GM12878 (cell line): ENCODE data around the gene COL27A1. TPM values are rescaled to one million over a fixed set of nuclear protein-coding genes. Genes with fewer than 3 reads are reported as not detected.

Experiments used
- ATAC-seq: fragments of 200-7000 bp; cut with Tn5 transposase; 3 replicates; pipeline ENCODE4 v1.9.1; 2020; ENCODE audit warnings: mild to moderate bottlenecking, moderate library complexity
- BruUV-seq: library from RNA; stranded (reverse); fragments of 400-500 nt; replicated peaks from 2 replicates; lab custom pipeline; 2021; lab: Mats Ljungman, UMichigan
- CTCF ChIA-PET: fragments of 300-600 bp; sonication (Branson Sonifier 250); formaldehyde crosslinking; extraction: SDS; loops from one replicate; lab custom pipeline; 2021; ENCODE audit warnings: inconsistent platforms; lab: Yijun Ruan, JAX
- POLR2A ChIA-PET: fragments of 350-600 bp; formaldehyde crosslinking; extraction: SDS; loops from one replicate; lab custom pipeline; 2021; ENCODE audit warnings: inconsistent platforms; lab: Charles Lee
- RAD21 ChIA-PET: fragments of 300-600 bp; sonication (Branson Sonifier 250); formaldehyde crosslinking; loops from one replicate; lab custom pipeline; 2023; ENCODE audit warnings: antibody characterized with exemption; ENCODE audit not compliant: unreplicated experiment; lab: Charles Lee
- SMC1A ChIA-PET: fragments of 300-600 bp; sonication (Branson Sonifier 250); formaldehyde crosslinking; loops from one replicate; lab custom pipeline; 2023; ENCODE audit not compliant: unreplicated experiment, uncharacterized antibody; lab: Charles Lee
- DNase-seq: peaks from one replicate; pipeline ENCODE4 v3.0.0-alpha.2; 2011; ENCODE audit warnings: low read depth, low spot score
- FAIRE-seq: peaks from 3 replicates; lab custom pipeline; 2011; peaks lifted over from hg19 to GRCh38; lab: Jason Lieb, UNC
- H2AFZ ChIP-seq: 2 replicates; pipeline ENCODE4 v1.6.0; 2011; ENCODE audit warnings: low read depth, low read length, control low read depth; ENCODE audit not compliant: control insufficient read depth
- H3K27ac ChIP-seq: 2 replicates; pipeline ENCODE4 v1.5.1; 2011; ENCODE audit warnings: control low read depth; ENCODE audit not compliant: control insufficient read depth, insufficient read depth
- H3K27me3 ChIP-seq, 2 experiments: replicated peaks in 1 of 2; 2 replicates each; pipeline versions ENCODE4 v1.6.0 to v1.6.1; 2011; ENCODE audit warnings: low read length in 1 of 2; ENCODE audit not compliant: control insufficient read depth in 2 of 2, insufficient read depth in 2 of 2
- H3K36me3 ChIP-seq, 2 experiments: 2 replicates each; pipeline ENCODE4 v1.5.1; 2011; ENCODE audit warnings: low read length in 1 of 2; ENCODE audit not compliant: control insufficient read depth in 2 of 2, insufficient read depth in 2 of 2
- H3K4me1 ChIP-seq: 2 replicates; pipeline ENCODE4 v1.6.1; 2011; ENCODE audit warnings: mild to moderate bottlenecking, low read length, moderate library complexity, mixed read lengths; ENCODE audit not compliant: control insufficient read depth, insufficient read depth
- H3K4me2 ChIP-seq: 2 replicates; pipeline ENCODE4 v1.6.0; 2011; ENCODE audit warnings: control low read depth; ENCODE audit not compliant: control insufficient read depth, insufficient read depth
- H3K4me3 ChIP-seq: fragments of 200-600 bp; sonication (generic); 2 replicates; pipeline ENCODE4 v1.5.1; 2016
- H3K79me2 ChIP-seq: 2 replicates; pipeline ENCODE4 v1.6.0; 2011; ENCODE audit warnings: low read length; ENCODE audit not compliant: control insufficient read depth, insufficient read depth
- H3K9ac ChIP-seq: 2 replicates; pipeline ENCODE4 v1.8.0; 2011; ENCODE audit warnings: low read length, control low read depth, mixed read lengths; ENCODE audit not compliant: control insufficient read depth, insufficient read depth
- H3K9me3 ChIP-seq: replicated peaks from 3 replicates; pipeline ENCODE4 v1.5.1; 2011; ENCODE audit warnings: mild to moderate bottlenecking, low read length; ENCODE audit not compliant: control insufficient read depth, insufficient read depth
- H4K20me1 ChIP-seq: 2 replicates; pipeline ENCODE4 v1.6.0; 2011; ENCODE audit not compliant: control insufficient read depth, insufficient read depth
- CEBPB ChIP-seq, 2 experiments: fragments of 150-350 bp in 1 of 2; IDR thresholded peaks; 2 replicates each; pipeline ENCODE4 v1.6.1; 2012 to 2014; ENCODE audit warnings: low read depth in 2 of 2, low read length in 2 of 2, borderline replicate concordance in 1 of 2, inconsistent platforms in 1 of 2
- EED ChIP-seq: sonication (generic); IDR thresholded peaks from 2 replicates; pipeline ENCODE4 v1.6.1; 2016; ENCODE audit warnings: antibody characterized with exemption, low read depth
- FOXM1 ChIP-seq: IDR thresholded peaks from 2 replicates; pipeline ENCODE4 v1.6.1; 2012; ENCODE audit warnings: low read depth, mild to moderate bottlenecking, inconsistent platforms, low read length, moderate library complexity
- HDGF ChIP-seq: fragments of 450-650 bp; IDR thresholded peaks from 2 replicates; pipeline ENCODE4 v1.6.1; 2016; ENCODE audit warnings: antibody characterized with exemption
- MXI1 ChIP-seq: fragments of 150-350 bp; IDR thresholded peaks from 2 replicates; pipeline ENCODE4 v1.6.1; 2011; ENCODE audit warnings: low read depth, mild to moderate bottlenecking, inconsistent platforms, low read length, improper control_type of control experiment
- SREBF2 ChIP-seq: IDR thresholded peaks from 2 replicates; pipeline ENCODE4 v1.6.1; 2012; ENCODE audit warnings: mild to moderate bottlenecking, low read length
- STAT3 ChIP-seq: IDR thresholded peaks from 2 replicates; pipeline ENCODE4 v1.6.1; 2011; ENCODE audit warnings: low read depth, low read length, improper control_type of control experiment
- TBL1XR1 ChIP-seq: IDR thresholded peaks from 2 replicates; pipeline ENCODE4 v1.6.1; 2012; ENCODE audit warnings: low read depth, low read length, improper control_type of control experiment
- WGBS: methylation state at CpG from one replicate; pipeline ENCODE4 v1.1.6; 2016; ENCODE audit warnings: low lambda C conversion rate; ENCODE audit not compliant: insufficient replicate concordance, insufficient coverage; ENCODE audit errors: missing lambda C conversion rate; 5-methylcytosine and 5-hydroxymethylcytosine counted together
- in situ Hi-C: fragments of 300-500 bp; cut with MboI; formaldehyde crosslinking; loops from 9 replicates; pipeline ENCODE4 v1.14.3; 2018; ENCODE audit warnings: mixed read lengths
- intact Hi-C: fragments of 100-400 bp; cut with micrococcal nuclease; formaldehyde crosslinking; loops from one replicate; pipeline ENCODE4 v1.14.2; 2022; ENCODE audit not compliant: unreplicated experiment
- polyA plus RNA-seq, 11 experiments: library from polyadenylated mRNA; depleted of rRNA in 4 of 11; unstranded in 6 of 11; stranded (reverse) in 5 of 11; fragments of >200 nt; fragmentation: Nextera tagmentation in 4 of 11; fragmentation: Illumina TruSeq in 1 of 11; extraction: Ambion mirVana in 4 of 11; extraction: Trizol in 1 of 11; gene quantifications; 1 replicate in 1 of 11; 2 replicates in 10 of 11; pipeline versions ENCODE4 v1.2.1 to v1.2.3, GENCODE V29; 2011 to 2016; ENCODE audit warnings: inconsistent platforms in 2 of 11, missing spikeins in 2 of 11, low read depth in 1 of 11
- total RNA-seq, 4 experiments: library from RNA; depleted of rRNA in 3 of 4; stranded (reverse); fragments of >200 nt in 3 of 4; fragmentation: Illumina TruSeq in 1 of 4; extraction: Trizol in 1 of 4; gene quantifications; 2 replicates each; pipeline versions ENCODE4 v1.2.1 to v1.2.3, GENCODE V29; 2013 to 2021
- TF ChIP-seq, protein P1 (sequence below): fragments of 450-650 bp; IDR thresholded peaks from 2 replicates; pipeline ENCODE4 v1.6.1; 2016; ENCODE audit warnings: mild to moderate bottlenecking, moderate library complexity, borderline replicate concordance
- TF ChIP-seq, protein P2 (sequence below): IDR thresholded peaks from 2 replicates; pipeline ENCODE4 v1.6.1; 2011; ENCODE audit warnings: low read depth, mild to moderate bottlenecking, low read length, moderate library complexity, borderline replicate concordance; ENCODE audit errors: extremely low read depth
- TF ChIP-seq, protein P3 (sequence below): fragments of 450-650 bp; IDR thresholded peaks from 2 replicates; pipeline ENCODE4 v1.6.1; 2017; ENCODE audit warnings: borderline replicate concordance

The COL27A1 gene
- total and polyA plus RNA-seq, 10 of the 15 experiments (the other 5 are each of a cell fraction or from before 2014, with no cell fraction given), result 0.10 TPM; not detected in 9

DNA sequence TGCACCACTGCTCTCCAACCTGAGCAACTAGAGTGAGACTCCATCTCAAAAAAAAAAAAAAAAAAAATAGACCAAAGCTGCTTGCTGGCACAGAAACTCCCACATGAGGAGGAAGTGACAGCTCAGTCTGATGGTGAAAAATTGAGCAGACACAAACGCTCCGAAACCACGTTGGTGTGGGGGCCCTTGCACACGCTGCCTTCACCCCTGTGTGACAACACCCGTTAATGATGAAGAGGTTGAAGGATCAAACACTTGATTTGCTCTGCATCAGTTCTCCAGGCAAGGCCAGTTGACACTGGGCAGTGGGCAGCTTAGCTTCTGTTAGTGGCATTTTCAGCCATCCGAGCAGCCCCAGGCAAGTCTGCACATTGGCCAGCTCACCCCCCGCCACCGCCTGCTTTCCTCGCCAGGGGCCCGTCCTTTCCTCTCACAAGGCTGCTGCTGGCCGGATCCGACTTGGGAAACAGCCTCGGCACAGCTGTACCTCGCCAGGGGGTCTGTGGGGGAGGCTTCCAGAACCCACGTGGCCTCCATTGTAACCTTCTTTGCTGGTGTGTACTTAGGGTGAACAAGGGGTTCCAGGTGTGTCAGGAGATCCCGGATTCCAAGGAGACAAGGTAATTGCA, 79.8 kb downstream of the COL27A1 start:
- no peak overlapping the region for H3K27ac ChIP-seq
- RAD21 ChIA-PET, result no interaction called here
- in situ Hi-C loops, result no loop called here
- no peak overlapping the region for H2AFZ ChIP-seq
- peaks cover 3 to 13% of the 10 kb centered on the region in 2 experiments; a peak in 3 of 4 replicates for H3K27me3 ChIP-seq
- no peak overlapping the region for H3K4me3 ChIP-seq
- no peaks in the 10 kb centered on the region for H3K79me2 ChIP-seq
- no TSS peak for BruUV-seq
- no peak overlapping the region for H3K4me2 ChIP-seq
- H3K9me3 ChIP-seq, result no peaks in the 10 kb centered on the region
- H3K36me3 ChIP-seq, result no peaks in the 10 kb centered on the region
- ATAC-seq (no peak), DNase-seq (no peak)
- SMC1A ChIA-PET, result no interaction called here
- H4K20me1 ChIP-seq, result no peaks in the 10 kb centered on the region
- WGBS, result 22% methylated on average over 16 of the region's 16 CpGs
- H3K9ac ChIP-seq, result no peak overlapping the region
- TF ChIP-seq EED (no peak), MXI1 (no peak), FOXM1 (no peak), STAT3 (no peak), TBL1XR1 (no peak), SREBF2 (no peak), CEBPB (IDR thresholded peaks at IDR 0.05; ENCODE audit: borderline replicate concordance in 1 of 2, low read depth in 2 of 2, low read length in 2 of 2) (no peak), HDGF (no peak)
- TF ChIP-seq, protein P1, sequence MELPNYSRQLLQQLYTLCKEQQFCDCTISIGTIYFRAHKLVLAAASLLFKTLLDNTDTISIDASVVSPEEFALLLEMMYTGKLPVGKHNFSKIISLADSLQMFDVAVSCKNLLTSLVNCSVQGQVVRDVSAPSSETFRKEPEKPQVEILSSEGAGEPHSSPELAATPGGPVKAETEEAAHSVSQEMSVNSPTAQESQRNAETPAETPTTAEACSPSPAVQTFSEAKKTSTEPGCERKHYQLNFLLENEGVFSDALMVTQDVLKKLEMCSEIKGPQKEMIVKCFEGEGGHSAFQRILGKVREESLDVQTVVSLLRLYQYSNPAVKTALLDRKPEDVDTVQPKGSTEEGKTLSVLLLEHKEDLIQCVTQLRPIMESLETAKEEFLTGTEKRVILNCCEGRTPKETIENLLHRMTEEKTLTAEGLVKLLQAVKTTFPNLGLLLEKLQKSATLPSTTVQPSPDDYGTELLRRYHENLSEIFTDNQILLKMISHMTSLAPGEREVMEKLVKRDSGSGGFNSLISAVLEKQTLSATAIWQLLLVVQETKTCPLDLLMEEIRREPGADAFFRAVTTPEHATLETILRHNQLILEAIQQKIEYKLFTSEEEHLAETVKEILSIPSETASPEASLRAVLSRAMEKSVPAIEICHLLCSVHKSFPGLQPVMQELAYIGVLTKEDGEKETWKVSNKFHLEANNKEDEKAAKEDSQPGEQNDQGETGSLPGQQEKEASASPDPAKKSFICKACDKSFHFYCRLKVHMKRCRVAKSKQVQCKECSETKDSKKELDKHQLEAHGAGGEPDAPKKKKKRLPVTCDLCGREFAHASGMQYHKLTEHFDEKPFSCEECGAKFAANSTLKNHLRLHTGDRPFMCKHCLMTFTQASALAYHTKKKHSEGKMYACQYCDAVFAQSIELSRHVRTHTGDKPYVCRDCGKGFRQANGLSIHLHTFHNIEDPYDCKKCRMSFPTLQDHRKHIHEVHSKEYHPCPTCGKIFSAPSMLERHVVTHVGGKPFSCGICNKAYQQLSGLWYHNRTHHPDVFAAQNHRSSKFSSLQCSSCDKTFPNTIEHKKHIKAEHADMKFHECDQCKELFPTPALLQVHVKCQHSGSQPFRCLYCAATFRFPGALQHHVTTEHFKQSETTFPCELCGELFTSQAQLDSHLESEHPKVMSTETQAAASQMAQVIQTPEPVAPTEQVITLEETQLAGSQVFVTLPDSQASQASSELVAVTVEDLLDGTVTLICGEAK, result no peak
- TF ChIP-seq, protein P2, sequence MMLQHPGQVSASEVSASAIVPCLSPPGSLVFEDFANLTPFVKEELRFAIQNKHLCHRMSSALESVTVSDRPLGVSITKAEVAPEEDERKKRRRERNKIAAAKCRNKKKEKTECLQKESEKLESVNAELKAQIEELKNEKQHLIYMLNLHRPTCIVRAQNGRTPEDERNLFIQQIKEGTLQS, result no peak
- TF ChIP-seq, protein P3, sequence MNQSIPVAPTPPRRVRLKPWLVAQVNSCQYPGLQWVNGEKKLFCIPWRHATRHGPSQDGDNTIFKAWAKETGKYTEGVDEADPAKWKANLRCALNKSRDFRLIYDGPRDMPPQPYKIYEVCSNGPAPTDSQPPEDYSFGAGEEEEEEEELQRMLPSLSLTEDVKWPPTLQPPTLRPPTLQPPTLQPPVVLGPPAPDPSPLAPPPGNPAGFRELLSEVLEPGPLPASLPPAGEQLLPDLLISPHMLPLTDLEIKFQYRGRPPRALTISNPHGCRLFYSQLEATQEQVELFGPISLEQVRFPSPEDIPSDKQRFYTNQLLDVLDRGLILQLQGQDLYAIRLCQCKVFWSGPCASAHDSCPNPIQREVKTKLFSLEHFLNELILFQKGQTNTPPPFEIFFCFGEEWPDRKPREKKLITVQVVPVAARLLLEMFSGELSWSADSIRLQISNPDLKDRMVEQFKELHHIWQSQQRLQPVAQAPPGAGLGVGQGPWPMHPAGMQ, result no peak
- TF ChIP-seq, all 136 proteins: peak for 0
- intact Hi-C loops, result no loop called here
- ChIA-PET CTCF (interaction anchor here (0.8 kb wide), 1 partner anchor 17 kb away, joined by 3 read pairs; no protein-coding TSS in a partner anchor), POLR2A (no interaction called here)
- no peaks in the 10 kb centered on the region for H3K4me1 ChIP-seq
- FAIRE-seq, result no peak
